Activated T-helper 17 cell treated with anti-CD3 and anti-CD28 coated beads, Interleukin-2, amount 50 U/mL, for 72 hours (primary cell): Measurements from ENCODE around the gene TSPAN18. TPM values are rescaled to one million over a fixed set of nuclear protein-coding genes. Genes with fewer than 3 reads are reported as not detected.

Source experiments
- ATAC-seq: fragments of 150-1000 bp; cut with Tn5 transposase; replicated peaks from 2 replicates; pipeline ENCODE4 v1.10.0; 2021; ENCODE audit warnings: mild to moderate bottlenecking, moderate library complexity
- H3K27ac Mint-ChIP-seq: one replicate; pipeline ENCODE4 v1.8.0; 2022; ENCODE audit warnings: mixed read lengths
- H3K27me3 Mint-ChIP-seq: one replicate; pipeline ENCODE4 v1.8.0; 2022; ENCODE audit warnings: mixed read lengths
- H3K36me3 Mint-ChIP-seq: one replicate; pipeline ENCODE4 v1.8.0; 2022; ENCODE audit warnings: low read depth, mild to moderate bottlenecking, mixed read lengths
- H3K4me1 Mint-ChIP-seq: one replicate; pipeline ENCODE4 v1.8.0; 2022; ENCODE audit warnings: mixed read lengths
- H3K4me3 Mint-ChIP-seq: one replicate; pipeline ENCODE4 v1.8.0; 2022; ENCODE audit warnings: mild to moderate bottlenecking, mixed read lengths
- H3K9me3 Mint-ChIP-seq: one replicate; pipeline ENCODE4 v1.8.0; 2022; ENCODE audit warnings: mixed read lengths
- total RNA-seq, 2 donors: library from RNA; stranded (reverse); gene quantifications; one replicate each; pipeline ENCODE4 v1.2.3, GENCODE V29; 2022

TSPAN18 gene
- total RNA-seq, 2 donors from 2014 or later, result 3.3 to 3.9 TPM

GRCh38 chr11:44767421-44767820, 40.7 kb downstream of the TSPAN18 start:
- peaks cover 29% of the 10 kb centered on the region for H3K36me3 Mint-ChIP-seq
- no peak for ATAC-seq
- H3K27me3 Mint-ChIP-seq, result no peaks in the 10 kb centered on the region
- no peaks in the 10 kb centered on the region for H3K9me3 Mint-ChIP-seq
- no peak overlapping the region for H3K4me3 Mint-ChIP-seq
- peaks cover 21% of the 10 kb centered on the region for H3K4me1 Mint-ChIP-seq
- no peak overlapping the region for H3K27ac Mint-ChIP-seq

- Mint-ChIP-seq H3K4me1 (peaks cover 23% of the 10 kb centered on the region), H3K27ac (peak overlapping the region; percentile 51), H3K4me3 (peak overlapping the region; percentile 17), H3K27me3 (no peaks in the 10 kb centered on the region), H3K36me3 (peaks cover 25% of the 10 kb centered on the region), H3K9me3 (no peaks in the 10 kb centered on the region)
- ATAC-seq, result no peak
Measured at GRCh38 chr11:44770401-44770800, 43.6 kb downstream of the TSPAN18 start.

- no peaks in the 10 kb centered on the region for H3K27me3 Mint-ChIP-seq
- H3K27ac Mint-ChIP-seq, result no peak overlapping the region
- H3K9me3 Mint-ChIP-seq, result no peaks in the 10 kb centered on the region
- no peak overlapping the region for H3K4me3 Mint-ChIP-seq
- ATAC-seq, result no peak
- H3K36me3 Mint-ChIP-seq, result peaks cover 19% of the 10 kb centered on the region
- peaks cover 24% of the 10 kb centered on the region for H3K4me1 Mint-ChIP-seq
Measured at GRCh38 chr11:44771252-44771734, 44.5 kb downstream of the TSPAN18 start.

GRCh38 chr11:44771841-44772240, 45.1 kb downstream of the TSPAN18 start:
- Mint-ChIP-seq H3K4me1 (peaks cover 24% of the 10 kb centered on the region), H3K27me3 (no peaks in the 10 kb centered on the region), H3K36me3 (peaks cover 19% of the 10 kb centered on the region), H3K9me3 (no peaks in the 10 kb centered on the region), H3K27ac (no peak overlapping the region), H3K4me3 (no peak overlapping the region)
- no peak for ATAC-seq

- Mint-ChIP-seq H3K4me3 (no peak overlapping the region), H3K4me1 (peaks cover 29% of the 10 kb centered on the region), H3K27ac (no peak overlapping the region), H3K27me3 (no peaks in the 10 kb centered on the region), H3K9me3 (no peaks in the 10 kb centered on the region), H3K36me3 (peaks cover 3% of the 10 kb centered on the region)
- no peak for ATAC-seq
Measured at GRCh38 chr11:44773351-44773965, 46.7 kb downstream of the TSPAN18 start.

GRCh38 chr11:44774108-44774507, 47.3 kb downstream of the TSPAN18 start:
- Mint-ChIP-seq H3K4me3 (no peak overlapping the region), H3K27me3 (no peaks in the 10 kb centered on the region), H3K36me3 (no peaks in the 10 kb centered on the region), H3K4me1 (peaks cover 29% of the 10 kb centered on the region), H3K27ac (no peak overlapping the region), H3K9me3 (no peaks in the 10 kb centered on the region)
- no peak for ATAC-seq

- Mint-ChIP-seq H3K27ac (no peak overlapping the region), H3K27me3 (no peaks in the 10 kb centered on the region), H3K4me1 (peaks cover 31% of the 10 kb centered on the region), H3K4me3 (no peak overlapping the region), H3K9me3 (no peaks in the 10 kb centered on the region), H3K36me3 (no peaks in the 10 kb centered on the region)
- no peak for ATAC-seq
Measured at GRCh38 chr11:44774731-44775130, 48.0 kb downstream of the TSPAN18 start.

- H3K4me3 Mint-ChIP-seq, result no peak overlapping the region
- peaks cover 32% of the 10 kb centered on the region for H3K4me1 Mint-ChIP-seq
- H3K27ac Mint-ChIP-seq, result no peak overlapping the region
- peak; percentile 86 for ATAC-seq
- no peaks in the 10 kb centered on the region for H3K9me3 Mint-ChIP-seq
- no peaks in the 10 kb centered on the region for H3K27me3 Mint-ChIP-seq
- H3K36me3 Mint-ChIP-seq, result no peaks in the 10 kb centered on the region
Measured at GRCh38 chr11:44775366-44775984, 48.7 kb downstream of the TSPAN18 start.

GRCh38 chr11:44775985-44776446, 49.3 kb downstream of the TSPAN18 start:
- no peak for ATAC-seq
- Mint-ChIP-seq H3K36me3 (no peaks in the 10 kb centered on the region), H3K27me3 (no peaks in the 10 kb centered on the region), H3K4me3 (no peak overlapping the region), H3K4me1 (peaks cover 32% of the 10 kb centered on the region), H3K9me3 (no peaks in the 10 kb centered on the region), H3K27ac (no peak overlapping the region)

- no peaks in the 10 kb centered on the region for H3K36me3 Mint-ChIP-seq
- H3K27ac Mint-ChIP-seq, result peak overlapping the region; percentile 22
- no peaks in the 10 kb centered on the region for H3K9me3 Mint-ChIP-seq
- H3K27me3 Mint-ChIP-seq, result no peaks in the 10 kb centered on the region
- no peak for ATAC-seq
- no peak overlapping the region for H3K4me3 Mint-ChIP-seq
- H3K4me1 Mint-ChIP-seq, result peaks cover 30% of the 10 kb centered on the region
Measured at GRCh38 chr11:44776551-44777208, 49.9 kb downstream of the TSPAN18 start.

GRCh38 chr11:44777209-44778194, 50.7 kb downstream of the TSPAN18 start:
- Mint-ChIP-seq H3K4me3 (no peak overlapping the region), H3K4me1 (peaks cover 30% of the 10 kb centered on the region), H3K27ac (no peak overlapping the region), H3K9me3 (no peaks in the 10 kb centered on the region), H3K36me3 (no peaks in the 10 kb centered on the region), H3K27me3 (no peaks in the 10 kb centered on the region)
- no peak for ATAC-seq

GRCh38 chr11:44778195-44779100, 51.7 kb downstream of the TSPAN18 start:
- no peak overlapping the region for H3K27ac Mint-ChIP-seq
- H3K4me3 Mint-ChIP-seq, result no peak overlapping the region
- peaks cover 30% of the 10 kb centered on the region for H3K4me1 Mint-ChIP-seq
- H3K36me3 Mint-ChIP-seq, result no peaks in the 10 kb centered on the region
- no peaks in the 10 kb centered on the region for H3K9me3 Mint-ChIP-seq
- no peaks in the 10 kb centered on the region for H3K27me3 Mint-ChIP-seq
- ATAC-seq, result no peak

- Mint-ChIP-seq H3K27ac (no peak overlapping the region), H3K4me1 (peaks cover 30% of the 10 kb centered on the region), H3K4me3 (no peak overlapping the region), H3K36me3 (no peaks in the 10 kb centered on the region), H3K9me3 (no peaks in the 10 kb centered on the region), H3K27me3 (no peaks in the 10 kb centered on the region)
- no peak for ATAC-seq
Measured at GRCh38 chr11:44779736-44780520, 53.2 kb downstream of the TSPAN18 start.
